Measurements from ENCODE around the gene MED13L.
"Not testable (repeated sequence)": the region's sequence is repeated elsewhere in the genome, so short reads cannot be mapped to it uniquely, and the experiment has no call there.

Gene MED13L

GRCh38 chr12:116046039-116046438, 231.5 kb downstream of the MED13L start:
- no peak for FAIRE-seq

GRCh38 chr12:116045150-116045549, 232.3 kb downstream of the MED13L start:
- FAIRE-seq: no peak

GRCh38 chr12:116043659-116044535, 233.6 kb downstream of the MED13L start:
- FAIRE-seq: no peak

- FAIRE-seq: no peak
Measured at GRCh38 chr12:116040402-116040801, 237.1 kb downstream of the MED13L start.

GRCh38 chr12:116039081-116039480, 238.4 kb downstream of the MED13L start:
- no peak for FAIRE-seq

GRCh38 chr12:116037941-116038837, 239.3 kb downstream of the MED13L start:
- no peak for FAIRE-seq

GRCh38 chr12:116033765-116034164, 243.7 kb downstream of the MED13L start:
- no peak for FAIRE-seq

- FAIRE-seq: not testable (repeated sequence)
Measured at GRCh38 chr12:116031624-116032023, 245.9 kb downstream of the MED13L start.

GRCh38 chr12:116028619-116029018, 248.9 kb downstream of the MED13L start:
- FAIRE-seq: no peak

- no peak for FAIRE-seq
Measured at GRCh38 chr12:116027551-116027821, 250.0 kb downstream of the MED13L start.

- no peak for FAIRE-seq
Measured at GRCh38 chr12:116026768-116027550, 250.5 kb downstream of the MED13L start.

GRCh38 chr12:116026346-116026745, 251.1 kb downstream of the MED13L start:
- FAIRE-seq: no peak

GRCh38 chr12:116024769-116025168, 252.7 kb downstream of the MED13L start:
- no peak for FAIRE-seq

- no peak for FAIRE-seq
Measured at GRCh38 chr12:116019415-116019814, 258.1 kb downstream of the MED13L start.

GRCh38 chr12:116018282-116018681, 259.2 kb downstream of the MED13L start:
- FAIRE-seq: no peak

GRCh38 chr12:116015525-116015924, 262.0 kb downstream of the MED13L start:
- FAIRE-seq: no peak

- FAIRE-seq: no peak
Measured at GRCh38 chr12:116012757-116013156, 264.7 kb downstream of the MED13L start.

GRCh38 chr12:116011217-116011616, 266.3 kb downstream of the MED13L start:
- FAIRE-seq: no peak

- no peak for FAIRE-seq
Measured at GRCh38 chr12:116010467-116010866, 267.0 kb downstream of the MED13L start.

GRCh38 chr12:116009805-116010204, 267.7 kb downstream of the MED13L start:
- no peak for FAIRE-seq

- no peak for FAIRE-seq
Measured at GRCh38 chr12:116006141-116006540, 271.4 kb downstream of the MED13L start.

- no peak for FAIRE-seq
Measured at GRCh38 chr12:116002890-116003536, 274.5 kb downstream of the MED13L start.

- FAIRE-seq: no peak
Measured at GRCh38 chr12:116000252-116000651, 277.2 kb downstream of the MED13L start.
